K562 (cell line): ENCODE measurements around the gene GCK. TPM values are rescaled to one million over a fixed set of nuclear protein-coding genes. Genes with fewer than 3 reads are reported as not detected.

Source experiments
- ATAC-seq: fragments of 200-7000 bp; cut with Tn5 transposase; 3 replicates; pipeline ENCODE4 v1.9.1; 2020; ENCODE audit warnings: moderate library complexity
- BruUV-seq: library from RNA; stranded (reverse); fragments of 400-500 nt; replicated peaks from 2 replicates; lab custom pipeline; 2021; lab: Mats Ljungman, UMichigan
- CTCF ChIA-PET: fragments of 300-600 bp; formaldehyde crosslinking; extraction: SDS; loops from one replicate; lab custom pipeline; 2021; ENCODE audit warnings: low intra/inter-chr PET ratio; lab: Yijun Ruan, JAX
- POLR2A ChIA-PET: fragments of 300-600, 350-650 bp; sonication (Branson Sonifier 250); formaldehyde crosslinking; extraction: SDS; loops from one replicate; lab custom pipeline; 2021; ENCODE audit warnings: antibody characterized with exemption, inconsistent platforms; lab: Yijun Ruan, JAX
- DNase-seq, 4 experiments: peaks; one replicate each; pipeline versions ENCODE4 v3.0.0 to v3.0.0-alpha.2; 2011 to 2018; ENCODE audit warnings: low spot score in 3 of 4, mixed read lengths in 3 of 4; ENCODE audit errors: extremely low read depth in 1 of 4
- FAIRE-seq: peaks from 2 replicates; lab custom pipeline; 2011; peaks lifted over from hg19 to GRCh38; lab: Jason Lieb, UNC
- H2AFZ ChIP-seq: 2 replicates; pipeline ENCODE4 v1.6.0; 2011; ENCODE audit warnings: low read depth, low read length, control low read depth, inconsistent platforms
- H3K27ac ChIP-seq: fragments of 200-600 bp; 3 replicates; pipeline ENCODE4 v1.8.0; 2011; ENCODE audit warnings: low read depth, mild to moderate bottlenecking, control low read depth, inconsistent platforms, low read length, moderate library complexity, mixed read lengths; ENCODE audit errors: extremely low read depth
- H3K27me3 ChIP-seq, 2 experiments: fragments of 300-600 bp in 1 of 2; 2 replicates in 1 of 2; 3 replicates in 1 of 2; pipeline versions ENCODE4 v1.6.0 to v1.8.0; 2011; ENCODE audit warnings: inconsistent platforms in 2 of 2, low read length in 2 of 2, mild to moderate bottlenecking in 1 of 2, mixed read lengths in 1 of 2, moderate library complexity in 1 of 2; ENCODE audit not compliant: control insufficient read depth in 2 of 2, insufficient read depth in 2 of 2
- H3K36me3 ChIP-seq: fragments of 300-600 bp; 3 replicates; pipeline ENCODE4 v1.8.0; 2011; ENCODE audit warnings: mild to moderate bottlenecking, low read length, inconsistent platforms; ENCODE audit not compliant: control insufficient read depth, insufficient read depth
- H3K4me1 ChIP-seq, 2 experiments: fragments of 200-600 bp in 1 of 2; replicated peaks in 1 of 2; 2 replicates in 1 of 2; 3 replicates in 1 of 2; pipeline versions ENCODE4 v1.5.1 to v1.8.0; 2011; ENCODE audit warnings: inconsistent platforms in 2 of 2, low read length in 2 of 2, mild to moderate bottlenecking in 1 of 2, mixed read lengths in 1 of 2, moderate library complexity in 1 of 2; ENCODE audit not compliant: control insufficient read depth in 2 of 2, insufficient read depth in 2 of 2
- H3K4me2 ChIP-seq: 2 replicates; pipeline ENCODE4 v1.6.1; 2011; ENCODE audit warnings: low read length, control low read depth, inconsistent platforms, mixed read lengths; ENCODE audit not compliant: insufficient read depth
- H3K4me3 ChIP-seq: fragments of 200-600 bp; sonication (generic), shearing (Covaris generic); 2 replicates; pipeline ENCODE4 v1.5.1; 2016; ENCODE audit warnings: control low read depth, inconsistent platforms
- H3K79me2 ChIP-seq: fragments of 200-600 bp; 3 replicates; pipeline ENCODE4 v1.8.0; 2011; ENCODE audit warnings: low read length, inconsistent platforms; ENCODE audit not compliant: control insufficient read depth, insufficient read depth
- H3K9ac ChIP-seq, 2 experiments: 2 replicates each; pipeline versions ENCODE4 v1.6.0 to v1.6.1; 2011; ENCODE audit warnings: low read depth in 2 of 2, low read length in 2 of 2, control low read depth in 1 of 2, inconsistent platforms in 1 of 2, mild to moderate bottlenecking in 1 of 2, mixed read lengths in 1 of 2; ENCODE audit not compliant: insufficient read depth in 1 of 2
- H3K9me1 ChIP-seq: one replicate; pipeline ENCODE4 v1.6.0; 2011; ENCODE audit warnings: inconsistent platforms, mild to moderate bottlenecking, low read length, moderate library complexity; ENCODE audit not compliant: control insufficient read depth, insufficient read depth
- H3K9me3 ChIP-seq: replicated peaks from 2 replicates; pipeline ENCODE4 v1.5.1; 2011; ENCODE audit warnings: low read depth, low read length, inconsistent platforms; ENCODE audit not compliant: control insufficient read depth, insufficient read depth
- H4K20me1 ChIP-seq: replicated peaks from 2 replicates; pipeline ENCODE4 v1.6.1; 2011; ENCODE audit warnings: low read length, inconsistent platforms, mixed read lengths; ENCODE audit not compliant: control insufficient read depth, insufficient read depth
- ATF2 ChIP-seq: sonication (generic); formaldehyde crosslinking; IDR thresholded peaks from 2 replicates; pipeline ENCODE4 v1.8.1; 2022; ENCODE audit warnings: missing genetic modification reagents
- CHD4 ChIP-seq: fragments of 200-600 bp; sonication (generic); IDR thresholded peaks from 3 replicates; pipeline ENCODE4 v1.6.1; 2012; ENCODE audit warnings: low read depth, mild to moderate bottlenecking, mixed read lengths, low read length, inconsistent platforms; ENCODE audit not compliant: insufficient read depth, insufficient replicate concordance, poor library complexity, severe bottlenecking
- HDAC2 ChIP-seq: fragments of 450-650 bp; IDR thresholded peaks from 2 replicates; pipeline ENCODE4 v1.6.1; 2016; ENCODE audit warnings: mild to moderate bottlenecking
- KLF6 ChIP-seq: fragments of 250-450 bp; sonication (Bioruptor Pico); IDR thresholded peaks from 2 replicates; pipeline ENCODE4 v1.4.0; 2020; ENCODE audit warnings: mild to moderate bottlenecking, moderate library complexity, borderline replicate concordance
- MCM5 ChIP-seq: fragments of 450-650 bp; IDR thresholded peaks from 2 replicates; pipeline ENCODE4 v1.6.1; 2016; ENCODE audit warnings: low read depth
- MITF ChIP-seq: IDR thresholded peaks from 2 replicates; pipeline ENCODE4 v1.6.1; 2014; ENCODE audit warnings: antibody characterized with exemption
- PCBP1 ChIP-seq: fragments of 200-400 bp; formaldehyde crosslinking; IDR thresholded peaks from 2 replicates; pipeline ENCODE4 v1.6.1; 2018; ENCODE audit warnings: mild to moderate bottlenecking, low read depth, low read length; ENCODE audit not compliant: poor library complexity, severe bottlenecking
- RBM15 ChIP-seq: fragments of 200-400 bp; formaldehyde crosslinking; IDR thresholded peaks from 2 replicates; pipeline ENCODE4 v1.6.1; 2018; ENCODE audit warnings: mild to moderate bottlenecking, low read length, moderate library complexity; ENCODE audit not compliant: insufficient read depth
- SMARCC2 ChIP-seq: fragments of 450-650 bp; IDR thresholded peaks from 2 replicates; pipeline ENCODE4 v1.6.1; 2017; ENCODE audit warnings: antibody characterized with exemption, moderate library complexity, mild to moderate bottlenecking, low read depth
- TFAM ChIP-seq: fragments of 250-450 bp; sonication (Bioruptor Pico); conservative IDR thresholded peaks from 2 replicates; pipeline ENCODE4 v1.5.0; 2021; ENCODE audit warnings: mild to moderate bottlenecking, moderate library complexity
- ZEB2 ChIP-seq: fragments of 450-650 bp; IDR thresholded peaks from 2 replicates; pipeline ENCODE4 v1.6.1; 2016
- ZNF217 ChIP-seq: sonication (generic); formaldehyde crosslinking; IDR thresholded peaks from 2 replicates; pipeline ENCODE4 v1.8.0; 2022; ENCODE audit warnings: mild to moderate bottlenecking, missing genetic modification reagents
- WGBS: fragments of 100-300 bp; shearing (Covaris generic); methylation state at CpG from one replicate; pipeline ENCODE4 v1.1.6; 2016; ENCODE audit warnings: low coverage, mixed read lengths; ENCODE audit not compliant: insufficient coverage; ENCODE audit errors: missing lambda C conversion rate; 5-methylcytosine and 5-hydroxymethylcytosine counted together
- in situ Hi-C: fragments of 300-500 bp; cut with MboI; formaldehyde crosslinking; loops from 4 replicates; pipeline ENCODE4 v1.15.0; 2018; ENCODE audit warnings: inconsistent platforms, mixed read lengths
- intact Hi-C: fragments of 100-400 bp; cut with micrococcal nuclease; formaldehyde crosslinking; loops from 2 replicates; pipeline ENCODE4 v1.14.2; 2022
- polyA plus RNA-seq, 8 experiments: library from polyadenylated mRNA; depleted of rRNA in 4 of 8; stranded (reverse) in 5 of 8; unstranded in 3 of 8; fragments of >200 nt; fragmentation: Nextera tagmentation in 2 of 8; fragmentation: Illumina TruSeq in 1 of 8; extraction: Ambion mirVana in 2 of 8; extraction: Trizol in 1 of 8; gene quantifications; 2 replicates each; pipeline versions ENCODE4 v1.2.1 to v1.2.3, GENCODE V29; 2011 to 2014; ENCODE audit warnings: inconsistent platforms in 1 of 8, missing spikeins in 1 of 8
- total RNA-seq, 7 experiments: library from RNA; depleted of rRNA in 6 of 7; stranded (reverse); fragments of >200 nt in 6 of 7; fragmentation: Illumina TruSeq in 2 of 7; extraction: Trizol in 2 of 7; gene quantifications; 2 replicates each; pipeline versions ENCODE4 v1.2.1 to v1.2.3, GENCODE V29; 2011 to 2021; ENCODE audit warnings: low replicate concordance in 1 of 7

The GCK gene
- total and polyA plus RNA-seq, 9 of the 15 experiments (the other 6 are each of a cell fraction or from before 2014, with no cell fraction given) = 0.11 to 0.55 (median 0.16) TPM; not detected in 3

DNA sequence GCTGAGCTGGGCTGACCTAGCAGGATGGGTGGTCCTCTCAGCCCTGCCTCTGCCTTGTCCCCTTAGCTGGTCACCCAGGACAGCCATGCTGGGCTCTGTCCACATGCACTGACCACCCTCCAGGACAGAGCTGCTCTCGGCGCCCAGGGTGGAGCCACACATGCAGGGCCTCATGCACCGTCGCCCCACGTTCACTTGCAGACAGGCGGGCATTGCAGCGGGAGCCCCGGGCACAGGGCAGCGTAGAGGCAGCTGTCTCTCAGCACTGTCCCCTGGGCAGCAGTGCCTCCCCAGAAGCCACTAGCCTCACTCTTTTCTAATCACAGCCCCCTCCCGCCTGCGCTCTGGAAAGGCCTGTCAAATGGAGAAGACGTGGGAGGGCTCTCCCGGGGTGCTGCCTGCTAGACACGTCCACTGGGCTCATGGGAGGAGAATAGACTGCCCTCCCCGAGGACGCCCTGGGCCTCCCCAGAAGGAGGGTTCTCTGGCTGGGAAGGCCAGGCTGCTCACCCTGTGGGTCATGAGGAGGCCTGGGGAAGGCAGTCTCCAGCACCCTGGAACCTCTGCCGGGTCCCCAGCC, 49.0 kb upstream of the GCK start:
- Histone ChIP-seq H3K4me1 (peaks cover 0 to 61% of the 10 kb centered on the region in 2 experiments; a peak in 3 of 5 replicates), H2AFZ (no peak overlapping the region), H4K20me1 (peaks cover 6% of the 10 kb centered on the region; the same call in 1 of the 2 replicates), H3K9me3 (no peaks in the 10 kb centered on the region), H3K36me3 (no peaks in the 10 kb centered on the region), H3K79me2 (no peaks in the 10 kb centered on the region), H3K4me3 (no peak overlapping the region), H3K9me1 (no peaks in the 10 kb centered on the region), H3K27me3 (peaks cover 34 to 93% of the 10 kb centered on the region in 2 experiments), H3K27ac (no peak overlapping the region), H3K4me2 (no peak overlapping the region), H3K9ac (peak overlapping the region in 1 of 2 experiments; percentile 17; a peak in 1 of 4 replicates)
- 4% methylated on average over 17 of the region's 17 CpGs for WGBS
- FAIRE-seq = no peak
- TF ChIP-seq ZEB2 (no peak), SMARCC2 (no peak), KLF6 (CRISPR knock-in tag) (no peak)
- CTCF ChIA-PET = no interaction called here
- ATAC-seq = peak; percentile 3; the same call in 1 of the 3 replicates
- POLR2A ChIA-PET = interaction anchor here (0.5 to 0.6 kb wide), 2 partner anchors 15 to 308 kb away, joined by 3 read pairs; no protein-coding TSS in a partner anchor
- in situ Hi-C loops (no loop called here), intact Hi-C loops (no loop called here)
- no TSS peak for BruUV-seq
- no peak for DNase-seq

- 14% methylated on average over 10 of the region's 10 CpGs for WGBS
- Histone ChIP-seq H3K27me3 (peaks cover 37 to 92% of the 10 kb centered on the region in 2 experiments), H4K20me1 (peaks cover 9% of the 10 kb centered on the region; the same call in 1 of the 2 replicates), H3K9ac (peak overlapping the region in 1 of 2 experiments; percentile 17; a peak in 1 of 4 replicates), H3K27ac (no peak overlapping the region), H3K9me3 (no peaks in the 10 kb centered on the region), H3K4me2 (no peak overlapping the region), H3K4me3 (no peak overlapping the region), H3K9me1 (no peaks in the 10 kb centered on the region), H3K79me2 (no peaks in the 10 kb centered on the region), H3K4me1 (peaks cover 0 to 65% of the 10 kb centered on the region in 2 experiments; a peak in 3 of 5 replicates), H3K36me3 (no peaks in the 10 kb centered on the region), H2AFZ (no peak overlapping the region)
- ATAC-seq (no peak), DNase-seq (no peak), FAIRE-seq (no peak)
- in situ Hi-C loops (no loop called here), intact Hi-C loops (no loop called here)
- no TSS peak for BruUV-seq
- POLR2A ChIA-PET = interaction anchor here (0.5 to 1.0 kb wide), 3 partner anchors 14 to 308 kb away, joined by 3 to 4 read pairs (median 3); no protein-coding TSS in a partner anchor
- CTCF ChIA-PET = no interaction called here
- TF ChIP-seq PCBP1 (no peak), MITF (no peak), CHD4 (no peak), TFAM (CRISPR knock-in tag) (no peak), ATF2 (CRISPR knock-in tag) (no peak), ZNF217 (CRISPR knock-in tag) (no peak), RBM15 (no peak), MCM5 (no peak), HDAC2 (no peak)
These were observed 48.5 kb upstream of the GCK start for GRCh38 chr7:44237696-44238095.
